ENCODE measurements around the gene FRMD3.
A peak's percentile ranks its signal among the peaks of the same experiment; 100 is the strongest.
"Not testable (repeated sequence)": the region's sequence is repeated elsewhere in the genome, so short reads cannot be mapped to it uniquely, and the experiment has no call there.

FRMD3 gene

GRCh38 chr9:83523684-83524083 is 14.5 kb downstream of the FRMD3 start:
- DNase-seq (ENCODE audit: low spot score): no peak

GRCh38 chr9:83521411-83521810 is 16.8 kb downstream of the FRMD3 start:
- no peak for DNase-seq (ENCODE audit: low spot score)

- no peak for DNase-seq (ENCODE audit: low spot score)
Measured at GRCh38 chr9:83521011-83521410, 17.2 kb downstream of the FRMD3 start.

GRCh38 chr9:83520292-83520691 is 17.9 kb downstream of the FRMD3 start:
- DNase-seq (ENCODE audit: low spot score): no peak

GRCh38 chr9:83517980-83518379 is 20.2 kb downstream of the FRMD3 start:
- not testable (repeated sequence) for DNase-seq (ENCODE audit: low spot score)

GRCh38 chr9:83514767-83515166 is 23.4 kb downstream of the FRMD3 start:
- DNase-seq (ENCODE audit: low spot score): no peak

- DNase-seq (ENCODE audit: low spot score): no peak
Measured at GRCh38 chr9:83512621-83513020, 25.6 kb downstream of the FRMD3 start.

GRCh38 chr9:83511051-83511450 is 27.1 kb downstream of the FRMD3 start:
- no peak for DNase-seq (ENCODE audit: low spot score)

GRCh38 chr9:83509402-83509801 is 28.8 kb downstream of the FRMD3 start:
- peak; percentile 44 for DNase-seq (ENCODE audit: low spot score)

- no peak for DNase-seq (ENCODE audit: low spot score)
Measured at GRCh38 chr9:83508067-83508466, 30.1 kb downstream of the FRMD3 start.

- DNase-seq (ENCODE audit: low spot score): no peak
Measured at GRCh38 chr9:83505282-83505681, 32.9 kb downstream of the FRMD3 start.

GRCh38 chr9:83503866-83504265 is 34.3 kb downstream of the FRMD3 start:
- DNase-seq (ENCODE audit: low spot score): no peak

GRCh38 chr9:83501565-83501964 is 36.6 kb downstream of the FRMD3 start:
- DNase-seq (ENCODE audit: low spot score): no peak

GRCh38 chr9:83497441-83497840 is 40.8 kb downstream of the FRMD3 start:
- DNase-seq (ENCODE audit: low spot score): no peak

- no peak for DNase-seq (ENCODE audit: low spot score)
Measured at GRCh38 chr9:83491995-83492394, 46.2 kb downstream of the FRMD3 start.

- no peak for DNase-seq (ENCODE audit: low spot score)
Measured at GRCh38 chr9:83491413-83491812, 46.8 kb downstream of the FRMD3 start.

- DNase-seq (ENCODE audit: low spot score): no peak
Measured at GRCh38 chr9:83489961-83490360, 48.2 kb downstream of the FRMD3 start.

GRCh38 chr9:83484990-83485389 is 53.2 kb downstream of the FRMD3 start:
- no peak for DNase-seq (ENCODE audit: low spot score)

- DNase-seq (ENCODE audit: low spot score): no peak
Measured at GRCh38 chr9:83483223-83483622, 55.0 kb downstream of the FRMD3 start.

- no peak for DNase-seq (ENCODE audit: low spot score)
Measured at GRCh38 chr9:83479765-83480164, 58.4 kb downstream of the FRMD3 start.

GRCh38 chr9:83477571-83477970 is 60.6 kb downstream of the FRMD3 start:
- DNase-seq (ENCODE audit: low spot score): peak; percentile 14

- no peak for DNase-seq (ENCODE audit: low spot score)
Measured at GRCh38 chr9:83477120-83477519, 61.1 kb downstream of the FRMD3 start.

- DNase-seq (ENCODE audit: low spot score): no peak
Measured at GRCh38 chr9:83476513-83476912, 61.7 kb downstream of the FRMD3 start.

- no peak for DNase-seq (ENCODE audit: low spot score)
Measured at GRCh38 chr9:83475741-83476140, 62.5 kb downstream of the FRMD3 start.

GRCh38 chr9:83474631-83475030 is 63.6 kb downstream of the FRMD3 start:
- DNase-seq (ENCODE audit: low spot score): no peak
